D341Med (cell line): ENCODE results near the gene PLXNA4.
A peak's percentile ranks its signal among the peaks of the same experiment; 100 is the strongest.

Experiments used
- DNase-seq: peaks from one replicate; pipeline ENCODE4 v3.0.0; 2012; ENCODE audit warnings: low spot score

Gene PLXNA4

GRCh38 chr7:132588596-132588995, 12.3 kb upstream of the PLXNA4 start:
- DNase-seq: no peak

- DNase-seq: no peak
These were observed 8.7 kb upstream of the PLXNA4 start for GRCh38 chr7:132584796-132585494.

- no peak for DNase-seq
These were observed 5.2 kb upstream of the PLXNA4 start for GRCh38 chr7:132581431-132581830.

GRCh38 chr7:132580717-132581285, 4.5 kb upstream of the PLXNA4 start:
- DNase-seq: peak; percentile 78

GRCh38 chr7:132580277-132580676, 4.0 kb upstream of the PLXNA4 start:
- peak; percentile 40 for DNase-seq

GRCh38 chr7:132579260-132579899, 3.1 kb upstream of the PLXNA4 start:
- no peak for DNase-seq

- no peak for DNase-seq
These were observed 2.6 kb upstream of the PLXNA4 start for GRCh38 chr7:132578826-132579225.

GRCh38 chr7:132578050-132578370, 1.7 kb upstream of the PLXNA4 start:
- no peak for DNase-seq

GRCh38 chr7:132577206-132578049, 1.2 kb upstream of the PLXNA4 start:
- peak; percentile 79 for DNase-seq

GRCh38 chr7:132576721-132577085, 433 bp upstream of the PLXNA4 start:
- peak; percentile 74 for DNase-seq

- peak; percentile 73 for DNase-seq
These were observed 770 bp downstream of the PLXNA4 start for GRCh38 chr7:132575419-132575981.

GRCh38 chr7:132574223-132574622, 2.0 kb downstream of the PLXNA4 start:
- no peak for DNase-seq

GRCh38 chr7:132573251-132573955, 2.9 kb downstream of the PLXNA4 start:
- DNase-seq: no peak

- no peak for DNase-seq
These were observed 3.7 kb downstream of the PLXNA4 start for GRCh38 chr7:132572526-132572925.

- DNase-seq: no peak
These were observed 4.3 kb downstream of the PLXNA4 start for GRCh38 chr7:132571970-132572369.

- no peak for DNase-seq
These were observed 6.2 kb downstream of the PLXNA4 start for GRCh38 chr7:132569884-132570614.

- DNase-seq: no peak
These were observed 7.3 kb downstream of the PLXNA4 start for GRCh38 chr7:132568962-132569361.

- DNase-seq: no peak
These were observed 10.4 kb downstream of the PLXNA4 start for GRCh38 chr7:132565885-132566284.

GRCh38 chr7:132565441-132565840, 10.8 kb downstream of the PLXNA4 start:
- no peak for DNase-seq

GRCh38 chr7:132564849-132565248, 11.4 kb downstream of the PLXNA4 start:
- no peak for DNase-seq

GRCh38 chr7:132564090-132564489, 12.2 kb downstream of the PLXNA4 start:
- no peak for DNase-seq
